Measurements from ENCODE around the gene DISP3.

Gene DISP3

DNA sequence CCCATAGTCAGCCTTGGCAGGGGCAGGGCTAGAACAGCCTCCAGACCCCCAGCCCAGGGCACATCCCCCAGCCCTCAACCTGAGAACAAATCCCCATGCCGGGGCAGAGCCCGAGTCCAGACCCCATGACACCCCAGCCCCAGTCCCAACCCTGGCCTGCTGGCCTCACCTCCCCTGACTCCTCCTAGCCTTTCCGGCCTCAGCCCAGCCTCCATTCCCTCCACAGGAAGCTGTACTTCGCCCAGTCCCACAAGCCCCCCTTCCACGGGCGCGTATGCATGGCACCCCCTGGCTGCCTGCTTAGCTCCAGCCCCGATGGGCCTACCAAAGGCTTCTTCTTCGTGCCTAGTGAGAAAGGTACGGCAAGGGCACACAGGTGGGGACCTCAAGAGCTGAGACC lies 50.4 kb downstream of the DISP3 start:
- TF ChIP-seq, protein P1, sequence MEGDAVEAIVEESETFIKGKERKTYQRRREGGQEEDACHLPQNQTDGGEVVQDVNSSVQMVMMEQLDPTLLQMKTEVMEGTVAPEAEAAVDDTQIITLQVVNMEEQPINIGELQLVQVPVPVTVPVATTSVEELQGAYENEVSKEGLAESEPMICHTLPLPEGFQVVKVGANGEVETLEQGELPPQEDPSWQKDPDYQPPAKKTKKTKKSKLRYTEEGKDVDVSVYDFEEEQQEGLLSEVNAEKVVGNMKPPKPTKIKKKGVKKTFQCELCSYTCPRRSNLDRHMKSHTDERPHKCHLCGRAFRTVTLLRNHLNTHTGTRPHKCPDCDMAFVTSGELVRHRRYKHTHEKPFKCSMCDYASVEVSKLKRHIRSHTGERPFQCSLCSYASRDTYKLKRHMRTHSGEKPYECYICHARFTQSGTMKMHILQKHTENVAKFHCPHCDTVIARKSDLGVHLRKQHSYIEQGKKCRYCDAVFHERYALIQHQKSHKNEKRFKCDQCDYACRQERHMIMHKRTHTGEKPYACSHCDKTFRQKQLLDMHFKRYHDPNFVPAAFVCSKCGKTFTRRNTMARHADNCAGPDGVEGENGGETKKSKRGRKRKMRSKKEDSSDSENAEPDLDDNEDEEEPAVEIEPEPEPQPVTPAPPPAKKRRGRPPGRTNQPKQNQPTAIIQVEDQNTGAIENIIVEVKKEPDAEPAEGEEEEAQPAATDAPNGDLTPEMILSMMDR (IDR thresholded peaks at IDR 0.05; ENCODE audit: low read depth, low read length, missing control alignments) = no peak
- no peaks in the 10 kb centered on the region for H3K36me3 ChIP-seq (replicated peaks)
- no peak for DNase-seq
- no peak overlapping the region for H3K27ac ChIP-seq
- H3K4me3 ChIP-seq (ENCODE audit: low read depth, low read length) = no peak overlapping the region
- in situ Hi-C loops (cut with HindIII; ENCODE audit: low pct_ligation_motif_present, low sequenced_read_pairs) = no loop called here
- no peaks in the 10 kb centered on the region for H3K27me3 ChIP-seq (replicated peaks)

DNA sequence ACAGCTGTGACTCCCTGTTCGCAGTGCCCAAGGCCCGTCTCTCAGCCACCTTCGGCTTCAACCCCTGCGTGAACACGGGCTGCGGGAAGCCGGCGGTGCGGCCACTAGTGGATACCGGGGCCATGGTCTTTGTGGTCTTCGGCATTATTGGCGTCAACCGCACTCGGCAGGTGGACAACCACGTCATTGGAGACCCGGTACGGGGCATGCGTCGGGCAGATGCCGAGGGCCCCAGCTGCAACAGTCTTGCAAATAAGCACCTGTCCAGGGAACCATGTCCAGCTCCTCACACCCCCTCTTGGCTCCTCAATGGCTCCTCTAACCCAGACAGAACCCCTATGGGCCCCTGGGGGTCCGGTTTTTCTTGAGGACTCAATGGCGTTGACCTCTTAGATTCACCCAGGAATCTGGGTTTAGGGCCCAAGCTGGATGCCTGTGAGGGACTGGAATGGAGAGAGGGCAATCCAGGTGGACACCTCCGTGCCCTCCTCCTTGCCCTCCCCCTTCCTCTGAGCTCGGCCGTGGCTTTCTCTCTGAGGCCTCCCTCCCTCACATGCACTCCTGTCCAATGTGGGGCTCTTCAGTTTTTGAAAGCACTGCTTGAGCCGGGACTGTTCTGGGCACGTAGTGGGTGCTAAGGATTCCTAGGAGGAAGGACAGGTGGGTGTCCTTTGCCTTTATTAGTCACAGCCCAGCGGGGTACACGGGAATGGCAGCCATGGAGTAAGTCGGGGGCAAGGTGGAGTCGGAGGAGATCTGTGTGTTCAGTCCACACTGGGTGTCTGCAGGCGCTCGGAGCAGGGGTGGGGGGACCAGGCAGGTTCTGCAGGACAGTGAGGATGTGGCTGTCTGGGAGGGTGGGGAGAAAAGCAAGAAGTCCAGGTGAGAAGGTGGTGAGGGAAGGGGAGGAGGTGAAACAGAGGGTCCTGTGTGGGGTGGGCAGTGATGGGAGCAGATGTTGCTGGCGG lies 51.1 kb downstream of the DISP3 start:
- H3K36me3 ChIP-seq (replicated peaks) = no peaks in the 10 kb centered on the region
- TF ChIP-seq, protein P1 (IDR thresholded peaks at IDR 0.05; ENCODE audit: low read depth, low read length, missing control alignments) = no peak

DNA sequence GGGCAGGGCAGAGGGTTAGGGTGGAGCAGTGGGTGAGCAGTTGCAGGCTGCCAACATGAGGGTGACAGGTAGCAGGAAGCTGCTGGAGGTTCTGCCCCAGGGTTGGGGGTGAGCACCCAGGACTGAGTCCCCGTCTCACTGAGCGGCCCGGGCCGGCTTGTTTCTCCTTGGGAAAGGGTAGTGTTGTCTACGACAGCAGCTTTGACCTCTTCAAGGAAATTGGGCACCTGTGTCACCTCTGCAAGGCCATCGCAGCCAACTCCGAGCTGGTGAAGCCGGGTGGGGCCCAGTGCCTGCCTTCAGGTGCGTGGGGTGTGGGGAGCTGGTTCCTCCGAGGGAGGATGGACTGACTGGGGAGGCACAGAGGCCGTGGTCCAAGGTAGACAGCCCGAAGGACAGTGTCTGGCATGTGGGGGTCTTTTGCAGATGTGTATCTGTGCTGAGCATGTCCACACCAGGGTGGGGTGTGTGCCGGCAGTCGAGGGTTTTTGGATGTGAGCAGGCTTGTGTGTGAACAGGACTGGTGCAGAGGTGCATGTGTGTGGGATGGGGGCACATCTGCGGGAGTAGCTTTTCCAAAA lies 51.9 kb downstream of the DISP3 start:
- in situ Hi-C loops (cut with HindIII; ENCODE audit: low pct_ligation_motif_present, low sequenced_read_pairs) = no loop called here
- H3K27ac ChIP-seq = no peak overlapping the region
- H3K4me3 ChIP-seq (ENCODE audit: low read depth, low read length) = no peak overlapping the region
- no peak for DNase-seq
- H3K36me3 ChIP-seq (replicated peaks) = no peaks in the 10 kb centered on the region
- TF ChIP-seq, protein P1 (IDR thresholded peaks at IDR 0.05; ENCODE audit: low read depth, low read length, missing control alignments) = no peak
- no peaks in the 10 kb centered on the region for H3K27me3 ChIP-seq (replicated peaks)

More for the DNA sequence above, 51.1 kb downstream of the DISP3 start:
- H3K27me3 ChIP-seq (replicated peaks) = no peaks in the 10 kb centered on the region
- no peak overlapping the region for H3K4me3 ChIP-seq (ENCODE audit: low read depth, low read length)
- no peak overlapping the region for H3K27ac ChIP-seq
- DNase-seq = no peak
- in situ Hi-C loops (cut with HindIII; ENCODE audit: low pct_ligation_motif_present, low sequenced_read_pairs) = no loop called here

DNA sequence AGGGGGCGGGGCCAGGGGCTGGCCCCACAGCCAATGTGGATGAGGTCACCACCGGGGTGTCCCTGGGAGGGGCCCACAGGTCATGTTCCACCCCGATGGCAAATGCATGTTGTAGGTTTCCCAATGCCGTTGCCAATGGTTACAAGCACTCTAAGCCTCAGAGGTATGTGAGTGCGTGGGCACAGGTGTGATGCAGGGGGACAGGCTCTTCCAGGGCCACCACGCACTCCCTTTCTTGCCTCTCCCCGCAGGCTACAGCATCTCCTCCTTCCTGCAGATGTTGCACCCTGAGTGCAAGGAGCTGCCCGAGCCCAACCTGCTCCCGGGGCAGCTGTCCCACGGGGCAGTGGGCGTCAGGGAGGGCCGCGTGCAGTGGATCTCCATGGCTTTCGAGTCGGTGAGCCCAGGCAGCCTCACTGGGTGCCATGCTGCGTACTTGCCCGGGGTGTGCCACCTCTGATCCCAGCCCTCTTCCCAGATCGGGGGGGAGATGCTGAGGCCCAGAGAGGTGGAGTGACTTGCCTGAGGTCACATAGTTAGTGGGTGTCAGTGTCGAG lies 52.4 kb downstream of the DISP3 start:
- DNase-seq = no peak
- no peaks in the 10 kb centered on the region for H3K36me3 ChIP-seq (replicated peaks)
- no peak overlapping the region for H3K4me3 ChIP-seq (ENCODE audit: low read depth, low read length)
- no peak overlapping the region for H3K27ac ChIP-seq
- in situ Hi-C loops (cut with HindIII; ENCODE audit: low pct_ligation_motif_present, low sequenced_read_pairs) = no loop called here
- TF ChIP-seq, protein P1 (IDR thresholded peaks at IDR 0.05; ENCODE audit: low read depth, low read length, missing control alignments) = no peak
- H3K27me3 ChIP-seq (replicated peaks) = no peaks in the 10 kb centered on the region

DNA sequence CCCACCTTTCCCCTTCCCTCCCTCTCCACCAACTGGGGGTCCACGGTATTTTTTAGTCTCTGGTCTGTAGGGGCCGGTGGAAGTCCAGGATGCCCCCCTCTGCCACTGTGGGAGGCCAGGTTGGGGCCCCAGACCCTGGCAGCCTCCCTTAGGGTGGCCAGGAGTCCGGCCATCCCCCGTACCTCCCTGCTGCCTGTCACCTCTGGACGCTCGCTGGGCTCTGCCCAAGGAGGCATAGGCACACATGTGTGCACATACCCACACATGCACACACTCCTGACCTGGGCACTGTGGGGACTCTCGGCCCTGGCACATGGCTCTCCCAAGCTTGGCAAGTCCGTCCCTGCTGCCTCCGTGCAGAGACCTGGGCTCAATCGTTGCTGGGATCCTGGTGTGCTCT lies 53.0 kb downstream of the DISP3 start:
- Histone ChIP-seq H3K36me3 (replicated peaks) (no peaks in the 10 kb centered on the region), H3K27ac (no peak overlapping the region), H3K27me3 (replicated peaks) (no peaks in the 10 kb centered on the region), H3K4me3 (ENCODE audit: low read depth, low read length) (no peak overlapping the region)
- in situ Hi-C loops (cut with HindIII; ENCODE audit: low pct_ligation_motif_present, low sequenced_read_pairs) = no loop called here
- DNase-seq = no peak
- TF ChIP-seq, protein P1 (IDR thresholded peaks at IDR 0.05; ENCODE audit: low read depth, low read length, missing control alignments) = no peak

Data from brain microvascular endothelial cell (primary cell).